Neutrophil (primary cell): Measurements from ENCODE around the gene TTF2.

ENCODE experiments used
- H3K27ac ChIP-seq: fragments of 200-600 bp; sonication (generic); 2 replicates; pipeline ENCODE4 v1.5.1; 2016; ENCODE audit warnings: mild to moderate bottlenecking, moderate library complexity
- H3K27me3 ChIP-seq: fragments of 200-600 bp; sonication (generic); 2 replicates; pipeline ENCODE4 v1.6.0; 2016; ENCODE audit warnings: mild to moderate bottlenecking
- H3K36me3 ChIP-seq: fragments of 200-600 bp; sonication (generic); 2 replicates; pipeline ENCODE4 v1.5.1; 2017
- H3K4me1 ChIP-seq, 2 experiments: fragments of 200-600 bp in 1 of 2; sonication (generic) in 1 of 2; 1 replicate in 1 of 2; 2 replicates in 1 of 2; pipeline versions ENCODE4 v1.5.1 to v1.6.1; 2013 to 2016; ENCODE audit warnings: low read depth in 1 of 2, low read length in 1 of 2, mild to moderate bottlenecking in 1 of 2, moderate library complexity in 1 of 2; ENCODE audit not compliant: control insufficient read depth in 1 of 2, insufficient read depth in 1 of 2
- H3K4me3 ChIP-seq, 2 experiments: fragments of 200-600 bp in 1 of 2; sonication (generic) in 1 of 2; 1 replicate in 1 of 2; 2 replicates in 1 of 2; pipeline ENCODE4 v1.5.1; 2013 to 2016; ENCODE audit warnings: low read depth in 1 of 2, low read length in 1 of 2, mild to moderate bottlenecking in 1 of 2, moderate library complexity in 1 of 2
- H3K9me3 ChIP-seq: fragments of 200-600 bp; sonication (generic); 2 replicates; pipeline ENCODE4 v1.5.1; 2016
- TF ChIP-seq, protein P1 (sequence below): fragments of 200-600 bp; sonication (generic); IDR thresholded peaks from 2 replicates; pipeline ENCODE4 v1.5.1; 2016; ENCODE audit warnings: antibody characterized with exemption

TTF2 gene

DNA sequence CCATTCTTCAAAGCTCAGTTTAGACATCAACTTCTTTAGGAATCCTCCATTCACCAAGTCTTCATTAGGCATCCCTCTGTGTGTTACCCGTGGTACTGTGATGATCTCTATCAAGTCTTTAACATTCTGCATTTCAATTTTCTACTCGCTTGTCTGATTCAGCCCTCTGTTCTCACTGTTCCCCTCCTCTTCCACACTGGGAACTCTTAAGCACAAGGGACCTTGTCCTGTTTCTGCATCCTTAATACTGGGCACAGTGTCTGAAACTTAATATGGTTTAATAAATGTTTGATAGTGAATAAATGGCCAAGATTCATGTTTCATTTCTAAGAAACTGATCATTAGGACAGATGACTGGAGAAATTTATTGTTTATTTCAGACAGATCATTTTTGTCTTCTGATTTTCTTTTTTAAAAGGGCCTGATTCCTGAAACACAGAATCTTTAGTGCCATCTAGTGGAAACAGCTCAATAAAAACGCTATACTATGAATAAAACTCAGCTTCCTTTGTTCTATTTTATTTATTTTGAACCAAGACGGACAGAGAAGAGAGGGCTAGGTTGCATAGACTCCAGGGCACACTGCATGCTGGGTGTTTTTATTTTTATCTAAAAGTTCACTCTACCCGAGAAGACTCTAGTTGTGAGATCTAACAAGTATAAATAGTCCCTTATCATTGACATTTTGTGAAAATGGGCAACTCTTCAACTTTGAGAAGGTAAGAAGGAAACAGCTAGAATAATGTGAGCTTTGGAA is 68.4 kb downstream of the TTF2 start:
- TF ChIP-seq, protein P1, sequence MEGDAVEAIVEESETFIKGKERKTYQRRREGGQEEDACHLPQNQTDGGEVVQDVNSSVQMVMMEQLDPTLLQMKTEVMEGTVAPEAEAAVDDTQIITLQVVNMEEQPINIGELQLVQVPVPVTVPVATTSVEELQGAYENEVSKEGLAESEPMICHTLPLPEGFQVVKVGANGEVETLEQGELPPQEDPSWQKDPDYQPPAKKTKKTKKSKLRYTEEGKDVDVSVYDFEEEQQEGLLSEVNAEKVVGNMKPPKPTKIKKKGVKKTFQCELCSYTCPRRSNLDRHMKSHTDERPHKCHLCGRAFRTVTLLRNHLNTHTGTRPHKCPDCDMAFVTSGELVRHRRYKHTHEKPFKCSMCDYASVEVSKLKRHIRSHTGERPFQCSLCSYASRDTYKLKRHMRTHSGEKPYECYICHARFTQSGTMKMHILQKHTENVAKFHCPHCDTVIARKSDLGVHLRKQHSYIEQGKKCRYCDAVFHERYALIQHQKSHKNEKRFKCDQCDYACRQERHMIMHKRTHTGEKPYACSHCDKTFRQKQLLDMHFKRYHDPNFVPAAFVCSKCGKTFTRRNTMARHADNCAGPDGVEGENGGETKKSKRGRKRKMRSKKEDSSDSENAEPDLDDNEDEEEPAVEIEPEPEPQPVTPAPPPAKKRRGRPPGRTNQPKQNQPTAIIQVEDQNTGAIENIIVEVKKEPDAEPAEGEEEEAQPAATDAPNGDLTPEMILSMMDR, result no peak
- H3K4me1 ChIP-seq, result no peaks in the 10 kb centered on the region
- peaks cover 36% of the 10 kb centered on the region for H3K27me3 ChIP-seq
- no peaks in the 10 kb centered on the region for H3K9me3 ChIP-seq
- no peak overlapping the region for H3K27ac ChIP-seq
- H3K36me3 ChIP-seq, result no peaks in the 10 kb centered on the region
- no peak overlapping the region for H3K4me3 ChIP-seq

- no peaks in the 10 kb centered on the region for H3K9me3 ChIP-seq
- no peak overlapping the region for H3K27ac ChIP-seq
- H3K4me3 ChIP-seq, result no peak overlapping the region
- H3K4me1 ChIP-seq, result no peaks in the 10 kb centered on the region
- no peaks in the 10 kb centered on the region for H3K36me3 ChIP-seq
- TF ChIP-seq, protein P1, result no peak
- peaks cover 17% of the 10 kb centered on the region for H3K27me3 ChIP-seq
Measured at GRCh38 chr1:117130526-117130925, 70.4 kb downstream of the TTF2 start.

GRCh38 chr1:117135329-117135728 is 75.2 kb downstream of the TTF2 start:
- Histone ChIP-seq H3K4me1 (no peaks in the 10 kb centered on the region), H3K27ac (no peak overlapping the region), H3K9me3 (no peaks in the 10 kb centered on the region), H3K27me3 (peaks cover 6% of the 10 kb centered on the region), H3K4me3 (no peak overlapping the region), H3K36me3 (no peaks in the 10 kb centered on the region)
- TF ChIP-seq, protein P1, result no peak

DNA sequence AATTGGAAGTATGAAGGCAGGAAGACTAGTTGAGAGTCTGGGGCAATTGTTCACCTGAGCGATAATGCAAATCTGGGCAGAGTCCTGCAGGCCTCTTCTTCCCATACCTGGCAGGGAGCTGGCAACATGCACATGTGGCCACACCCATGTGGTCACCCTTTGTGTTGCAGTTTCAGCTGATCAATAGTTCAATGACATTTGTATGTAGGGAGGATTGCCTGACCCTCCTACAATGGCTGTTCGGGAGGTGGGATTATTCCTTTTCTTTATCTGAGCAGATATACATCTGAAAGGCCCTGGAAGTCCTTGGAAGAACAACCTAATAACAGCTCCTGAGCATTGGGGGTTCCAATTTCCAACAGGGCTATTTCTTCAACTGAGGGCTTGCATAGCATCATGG is 76.6 kb downstream of the TTF2 start:
- peaks cover 6% of the 10 kb centered on the region for H3K27me3 ChIP-seq
- H3K36me3 ChIP-seq, result no peaks in the 10 kb centered on the region
- no peak overlapping the region for H3K27ac ChIP-seq
- TF ChIP-seq, protein P1, result no peak
- no peaks in the 10 kb centered on the region for H3K9me3 ChIP-seq
- H3K4me3 ChIP-seq, result no peak overlapping the region
- H3K4me1 ChIP-seq, result no peaks in the 10 kb centered on the region

GRCh38 chr1:117137281-117137855 is 77.2 kb downstream of the TTF2 start:
- TF ChIP-seq, protein P1, result no peak
- Histone ChIP-seq H3K9me3 (no peaks in the 10 kb centered on the region), H3K4me1 (no peaks in the 10 kb centered on the region), H3K36me3 (no peaks in the 10 kb centered on the region), H3K4me3 (no peak overlapping the region), H3K27ac (no peak overlapping the region), H3K27me3 (peaks cover 6% of the 10 kb centered on the region)
